ENCODE measurements around the gene NCDN. TPM values are rescaled to one million over a fixed set of nuclear protein-coding genes. Genes with fewer than 3 reads are reported as not detected.

The NCDN gene
- total and polyA plus RNA-seq, 2 of the 8 experiments (the other 6 are each of a cell fraction or from before 2014, with no cell fraction given) = 26.2 to 35.4 TPM

DNA sequence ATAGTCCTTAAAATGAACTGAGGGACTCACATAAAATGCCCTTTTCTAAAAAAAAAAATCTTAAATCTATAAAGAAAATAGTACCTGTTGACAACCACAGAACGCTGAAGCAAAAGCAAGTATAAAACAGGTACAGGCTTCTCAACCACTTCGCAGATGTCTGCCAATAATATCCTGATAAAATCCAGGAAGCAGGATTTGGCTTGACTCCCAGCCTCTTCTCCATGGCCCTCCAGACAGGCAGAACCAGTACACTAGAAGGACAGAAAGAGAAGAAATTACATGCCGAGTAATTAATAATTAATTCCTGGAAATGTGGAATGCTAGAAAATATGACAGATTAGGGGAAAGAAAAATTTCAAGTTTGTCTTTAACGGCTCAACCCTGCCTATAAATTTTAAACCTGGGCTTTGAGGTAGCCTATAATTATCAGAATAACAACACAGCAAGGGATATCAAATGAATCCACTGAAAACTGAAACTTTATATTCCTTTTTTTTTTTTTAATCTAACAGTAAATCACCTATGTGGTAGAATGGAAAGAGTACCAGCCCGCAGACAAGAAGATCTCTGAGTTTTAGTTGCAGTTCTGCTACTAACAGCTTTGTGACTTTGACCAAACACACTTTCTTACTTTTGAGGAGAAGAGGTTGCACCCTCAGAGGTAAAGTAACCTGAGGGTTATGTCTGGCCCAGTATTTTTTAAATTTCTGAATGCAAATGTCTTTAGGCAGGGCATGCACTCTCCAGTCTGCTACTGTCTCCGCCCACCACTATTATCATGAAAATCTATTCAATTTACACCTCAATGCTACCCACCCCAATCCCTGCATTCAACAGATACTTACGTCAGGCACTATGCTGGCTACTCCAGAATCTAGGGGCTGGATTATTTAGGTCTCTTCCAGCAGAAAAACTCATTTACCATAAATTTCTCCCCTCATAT, 3.1 kb upstream of the NCDN start (continued):
- TF ChIP-seq, protein P1, sequence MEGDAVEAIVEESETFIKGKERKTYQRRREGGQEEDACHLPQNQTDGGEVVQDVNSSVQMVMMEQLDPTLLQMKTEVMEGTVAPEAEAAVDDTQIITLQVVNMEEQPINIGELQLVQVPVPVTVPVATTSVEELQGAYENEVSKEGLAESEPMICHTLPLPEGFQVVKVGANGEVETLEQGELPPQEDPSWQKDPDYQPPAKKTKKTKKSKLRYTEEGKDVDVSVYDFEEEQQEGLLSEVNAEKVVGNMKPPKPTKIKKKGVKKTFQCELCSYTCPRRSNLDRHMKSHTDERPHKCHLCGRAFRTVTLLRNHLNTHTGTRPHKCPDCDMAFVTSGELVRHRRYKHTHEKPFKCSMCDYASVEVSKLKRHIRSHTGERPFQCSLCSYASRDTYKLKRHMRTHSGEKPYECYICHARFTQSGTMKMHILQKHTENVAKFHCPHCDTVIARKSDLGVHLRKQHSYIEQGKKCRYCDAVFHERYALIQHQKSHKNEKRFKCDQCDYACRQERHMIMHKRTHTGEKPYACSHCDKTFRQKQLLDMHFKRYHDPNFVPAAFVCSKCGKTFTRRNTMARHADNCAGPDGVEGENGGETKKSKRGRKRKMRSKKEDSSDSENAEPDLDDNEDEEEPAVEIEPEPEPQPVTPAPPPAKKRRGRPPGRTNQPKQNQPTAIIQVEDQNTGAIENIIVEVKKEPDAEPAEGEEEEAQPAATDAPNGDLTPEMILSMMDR (IDR thresholded peaks at IDR 0.05; ENCODE audit: control extremely low read depth in 1 of 3, insufficient read depth in 1 of 3, low read depth in 1 of 3, low read length in 3 of 3) = no peak
- TF ChIP-seq RBBP5 (IDR thresholded peaks at IDR 0.05; ENCODE audit: borderline replicate concordance, low read depth, low read length) (no peak), RFX5 (IDR thresholded peaks at IDR 0.05; ENCODE audit: borderline replicate concordance, low read depth, low read length) (no peak), ASH2L (IDR thresholded peaks at IDR 0.05; ENCODE audit: low read length) (peak; percentile 49), BRCA1 (IDR thresholded peaks at IDR 0.05; ENCODE audit: low read depth, low read length) (no peak), SP1 (IDR thresholded peaks at IDR 0.05; ENCODE audit: low read depth, low read length) (peak; percentile 73; the same call in 1 of the 2 replicates), PHF8 (conservative IDR thresholded peaks at IDR 0.05; ENCODE audit: low read depth, low read length) (no peak), YY1 (IDR thresholded peaks at IDR 0.05; ENCODE audit: low read depth, low read length) (no peak), RAD21 (IDR thresholded peaks at IDR 0.05 in 1 of 2, conservative IDR thresholded peaks at IDR 0.05 in 1 of 2; ENCODE audit: low read depth in 2 of 2, low read length in 2 of 2) (no peak), JUN (IDR thresholded peaks at IDR 0.05; ENCODE audit: low read depth, low read length) (no peak), SP4 (IDR thresholded peaks at IDR 0.05; ENCODE audit: low read length) (no peak), SIX5 (IDR thresholded peaks at IDR 0.05; ENCODE audit: low read depth, low read length) (no peak), CBX5 (IDR thresholded peaks at IDR 0.05; ENCODE audit: low read depth, low read length) (no peak), MAFK (IDR thresholded peaks at IDR 0.05; ENCODE audit: low read depth, low read length) (no peak), CBX8 (IDR thresholded peaks at IDR 0.05; ENCODE audit: borderline replicate concordance, low read depth, low read length) (no peak), NRF1 (IDR thresholded peaks at IDR 0.05; ENCODE audit: low read depth, low read length) (no peak), CHD1 (IDR thresholded peaks at IDR 0.05; ENCODE audit: low read depth, low read length) (no peak)
- TF ChIP-seq, protein P2, sequence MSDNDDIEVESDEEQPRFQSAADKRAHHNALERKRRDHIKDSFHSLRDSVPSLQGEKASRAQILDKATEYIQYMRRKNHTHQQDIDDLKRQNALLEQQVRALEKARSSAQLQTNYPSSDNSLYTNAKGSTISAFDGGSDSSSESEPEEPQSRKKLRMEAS (IDR thresholded peaks at IDR 0.05) = no peak
- TF ChIP-seq, protein P3, sequence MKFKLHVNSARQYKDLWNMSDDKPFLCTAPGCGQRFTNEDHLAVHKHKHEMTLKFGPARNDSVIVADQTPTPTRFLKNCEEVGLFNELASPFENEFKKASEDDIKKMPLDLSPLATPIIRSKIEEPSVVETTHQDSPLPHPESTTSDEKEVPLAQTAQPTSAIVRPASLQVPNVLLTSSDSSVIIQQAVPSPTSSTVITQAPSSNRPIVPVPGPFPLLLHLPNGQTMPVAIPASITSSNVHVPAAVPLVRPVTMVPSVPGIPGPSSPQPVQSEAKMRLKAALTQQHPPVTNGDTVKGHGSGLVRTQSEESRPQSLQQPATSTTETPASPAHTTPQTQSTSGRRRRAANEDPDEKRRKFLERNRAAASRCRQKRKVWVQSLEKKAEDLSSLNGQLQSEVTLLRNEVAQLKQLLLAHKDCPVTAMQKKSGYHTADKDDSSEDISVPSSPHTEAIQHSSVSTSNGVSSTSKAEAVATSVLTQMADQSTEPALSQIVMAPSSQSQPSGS (IDR thresholded peaks at IDR 0.05; ENCODE audit: low read length) = peak; percentile 75; the same call in 1 of the 2 replicates

Measured in H1 (cell line).